NCI-H1436 treated with DMSO at 0.1 percent for 48 hours (cell line): Measurements from ENCODE around the gene SIGLEC10.

Experiments
- DNase-seq: peaks from one replicate; lab custom pipeline; 2025; lab: John Stamatoyannopoulos, UW

The SIGLEC10 gene

DNA sequence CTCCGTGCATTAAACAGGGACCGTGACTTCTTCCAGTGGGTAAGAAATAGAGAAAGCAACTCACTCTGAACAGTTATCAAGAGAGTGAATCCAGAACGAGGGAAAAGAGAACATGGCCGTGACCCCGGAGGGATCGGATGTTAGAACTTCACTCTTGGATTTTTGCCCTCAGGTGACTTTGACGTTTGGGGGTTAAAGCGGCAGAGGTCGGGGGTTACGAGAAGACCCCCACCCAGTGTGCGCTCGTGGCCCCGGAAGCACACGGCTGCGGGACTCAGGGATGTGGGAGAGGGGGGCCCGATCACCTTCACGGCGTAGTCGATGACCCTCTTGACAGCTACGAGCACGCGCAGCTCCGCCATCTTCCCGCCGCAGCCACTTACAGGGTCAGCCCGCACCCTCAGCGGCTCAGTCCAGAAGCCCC, 51.5 kb downstream of the SIGLEC10 start, which contains the start of gene ETFB:
TSS of gene ETFB (minus strand) at position 424 of the 424 bp plus-strand sequence. CDS start at position 362, 62 bp downstream.
- DNase-seq = no peak

DNA sequence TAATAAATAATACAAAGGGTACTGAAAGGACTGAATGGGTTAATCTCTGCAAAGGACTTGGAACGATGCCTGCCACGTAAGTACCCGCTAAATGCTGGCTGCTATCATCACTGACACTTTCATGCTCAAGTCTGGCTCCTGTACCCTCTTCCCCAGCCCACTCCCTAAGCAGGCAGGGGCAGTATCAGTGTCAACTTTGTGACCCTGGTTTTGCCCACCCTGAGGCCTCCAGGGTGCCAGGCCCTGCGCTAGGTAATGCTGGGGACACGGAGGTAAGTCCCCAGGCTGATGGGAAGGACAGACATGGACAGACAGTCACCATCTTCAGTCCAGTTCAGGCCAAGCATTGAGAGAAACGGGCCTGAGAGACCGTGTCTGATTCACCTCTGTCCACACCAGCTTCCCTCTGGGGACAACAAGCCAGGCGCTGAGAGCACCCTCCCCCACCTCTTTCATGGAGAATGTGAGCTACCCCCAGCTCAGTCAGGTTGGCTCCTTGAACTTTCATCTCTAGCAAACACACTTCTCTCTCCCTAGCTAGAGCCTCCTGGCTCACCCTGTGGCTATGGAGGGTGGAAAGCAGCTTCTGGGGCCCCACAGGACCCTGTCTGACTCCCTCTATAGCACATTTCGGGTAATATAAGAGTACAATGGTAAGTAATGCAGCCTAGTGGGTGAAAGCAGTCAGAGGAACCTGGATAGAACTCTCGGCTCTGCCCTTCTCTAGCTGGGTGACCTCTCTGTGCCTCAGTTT, 52.1 kb downstream of the SIGLEC10 start:
- no peak for DNase-seq

DNA sequence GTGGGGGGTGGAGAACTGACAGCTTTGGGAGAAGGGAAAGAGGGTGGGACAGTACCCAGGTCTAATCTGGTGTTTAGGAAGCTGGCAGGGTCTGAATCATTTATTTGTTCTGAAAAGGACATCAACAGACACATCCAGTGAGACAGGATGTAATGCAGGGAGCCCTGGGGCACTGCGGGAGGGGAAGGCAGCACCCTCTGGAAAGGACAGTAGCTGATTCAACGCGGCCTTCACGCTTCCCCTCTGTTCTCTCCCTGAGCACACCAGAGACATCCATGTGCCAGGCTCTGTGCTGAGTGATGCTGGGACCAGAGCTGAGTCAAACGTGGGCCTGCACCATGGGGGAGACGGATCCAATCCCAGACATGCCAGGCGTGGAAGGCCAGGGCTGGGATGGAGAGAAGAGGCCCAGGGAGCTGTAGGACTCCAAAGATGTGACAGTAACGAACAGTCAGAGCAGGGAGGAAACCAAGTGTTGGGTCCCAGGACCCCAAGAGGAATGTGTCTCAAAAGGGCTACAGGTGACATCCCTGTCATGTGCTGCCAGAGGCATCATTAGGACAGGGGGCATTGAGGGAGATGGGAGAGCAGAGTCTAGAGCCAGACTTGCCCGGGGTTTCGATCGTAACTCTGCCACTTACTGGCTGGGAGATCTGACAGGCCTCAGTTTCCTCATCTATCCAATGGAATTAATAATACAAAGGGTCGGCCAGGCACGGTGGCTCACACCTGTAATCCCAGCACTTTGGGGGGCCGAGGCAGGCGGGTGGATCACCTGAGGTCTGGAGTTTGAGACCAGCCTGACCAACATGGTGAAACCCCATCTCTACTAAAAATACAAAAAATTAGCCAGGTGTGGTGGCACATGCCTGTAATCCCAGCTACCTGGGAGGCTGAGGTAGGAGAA, 53.0 kb downstream of the SIGLEC10 start:
- DNase-seq = no peak

DNA sequence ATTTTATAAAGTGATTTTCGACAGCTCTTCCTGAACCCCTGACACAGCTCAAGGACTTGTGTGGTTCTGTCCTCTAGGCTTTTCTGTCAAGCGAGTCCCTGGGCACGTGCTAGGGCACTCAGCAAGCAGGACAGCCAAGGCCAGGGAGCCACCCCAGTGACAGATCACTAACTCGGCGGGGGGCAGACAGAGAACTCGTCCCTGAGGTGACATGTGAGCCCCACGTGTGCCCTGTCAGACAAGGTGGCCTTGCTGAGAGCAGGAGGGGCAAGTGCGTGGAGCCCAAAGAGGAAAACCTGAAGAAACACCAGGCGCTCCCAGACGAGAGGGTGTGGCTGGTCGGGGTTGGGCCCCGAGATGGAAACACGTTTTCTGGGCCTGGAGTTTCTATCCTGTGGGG, 56.2 kb downstream of the SIGLEC10 start:
- no peak for DNase-seq
